ENCODE measurements around the gene RIMBP2.

Gene RIMBP2

GRCh38 chr12:130424858-130425697 lies 291.0 kb downstream of the RIMBP2 start:
- DNase-seq (ENCODE audit: low read depth in 2 of 2), result no peak

GRCh38 chr12:130423991-130424857 lies 291.9 kb downstream of the RIMBP2 start:
- DNase-seq (ENCODE audit: low read depth in 2 of 2), result no peak

GRCh38 chr12:130423136-130423535 lies 293.0 kb downstream of the RIMBP2 start:
- no peak for DNase-seq (ENCODE audit: low read depth in 2 of 2)

- no peak for DNase-seq (ENCODE audit: low read depth in 2 of 2)
Observed at GRCh38 chr12:130422676-130423075, 293.4 kb downstream of the RIMBP2 start.

- no peak for DNase-seq (ENCODE audit: low read depth in 2 of 2)
Observed at GRCh38 chr12:130421896-130422295, 294.2 kb downstream of the RIMBP2 start.

- DNase-seq (ENCODE audit: low read depth in 2 of 2), result no peak
Observed at GRCh38 chr12:130420071-130420470, 296.0 kb downstream of the RIMBP2 start.

- no peak for DNase-seq (ENCODE audit: low read depth in 2 of 2)
Observed at GRCh38 chr12:130419116-130419515, 297.0 kb downstream of the RIMBP2 start.

GRCh38 chr12:130418251-130418650 lies 297.8 kb downstream of the RIMBP2 start:
- DNase-seq (ENCODE audit: low read depth in 2 of 2), result no peak

GRCh38 chr12:130414381-130414780 lies 301.7 kb downstream of the RIMBP2 start:
- DNase-seq (ENCODE audit: low read depth in 2 of 2), result no peak

GRCh38 chr12:130413909-130414308 lies 302.2 kb downstream of the RIMBP2 start:
- no peak for DNase-seq (ENCODE audit: low read depth in 2 of 2)

GRCh38 chr12:130412384-130412783 lies 303.7 kb downstream of the RIMBP2 start:
- DNase-seq (ENCODE audit: low read depth in 2 of 2), result no peak

GRCh38 chr12:130405332-130405731 lies 310.8 kb downstream of the RIMBP2 start:
- DNase-seq (ENCODE audit: low read depth in 2 of 2), result no peak

- DNase-seq (ENCODE audit: low read depth in 2 of 2), result no peak
Observed at GRCh38 chr12:130401703-130402102, 314.4 kb downstream of the RIMBP2 start.

- DNase-seq (ENCODE audit: low read depth in 2 of 2), result no peak
Observed at GRCh38 chr12:130398100-130398848, 317.8 kb downstream of the RIMBP2 start.

- DNase-seq (ENCODE audit: low read depth in 2 of 2), result no peak
Observed at GRCh38 chr12:130396667-130397066, 319.4 kb downstream of the RIMBP2 start.

- no peak for DNase-seq (ENCODE audit: low read depth in 2 of 2)
Observed at GRCh38 chr12:130394906-130395305, 321.2 kb downstream of the RIMBP2 start.

GRCh38 chr12:130391186-130391585 lies 324.9 kb downstream of the RIMBP2 start:
- DNase-seq (ENCODE audit: low read depth in 2 of 2), result no peak

- DNase-seq (ENCODE audit: low read depth in 2 of 2), result no peak
Observed at GRCh38 chr12:130385193-130385592, 330.9 kb downstream of the RIMBP2 start.

GRCh38 chr12:130384234-130384633 lies 331.9 kb downstream of the RIMBP2 start:
- DNase-seq (ENCODE audit: low read depth in 2 of 2), result no peak

GRCh38 chr12:130382818-130383217 lies 333.3 kb downstream of the RIMBP2 start:
- DNase-seq (ENCODE audit: low read depth in 2 of 2), result no peak

- DNase-seq (ENCODE audit: low read depth in 2 of 2), result no peak
Observed at GRCh38 chr12:130375296-130376287, 340.5 kb downstream of the RIMBP2 start.
